Measurements from ENCODE around the gene HS3ST6.
A peak's percentile ranks its signal among the peaks of the same experiment; 100 is the strongest.
"Not testable (repeated sequence)": the region's sequence is repeated elsewhere in the genome, so short reads cannot be mapped to it uniquely, and the experiment has no call there.

Gene HS3ST6

DNA sequence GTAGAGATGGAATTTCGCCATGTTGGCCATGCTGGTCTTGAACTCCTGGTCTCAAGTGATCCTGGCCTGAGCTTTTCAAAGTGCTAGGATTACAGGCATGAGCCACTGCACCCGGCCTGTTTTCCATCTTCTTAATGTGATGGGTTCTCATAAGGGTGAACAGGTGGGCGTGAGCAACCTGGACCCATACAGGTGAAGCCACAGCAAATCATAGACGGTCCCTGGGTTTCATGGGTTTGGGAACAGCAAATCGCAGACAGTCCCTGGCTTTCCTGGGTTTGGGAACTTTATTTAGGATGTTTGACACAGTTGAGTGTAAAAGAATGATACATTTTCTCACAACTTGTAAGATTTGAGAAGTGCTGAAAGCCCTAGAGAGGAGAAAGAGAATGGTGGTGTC, 33.3 kb downstream of the HS3ST6 start:
- TF ChIP-seq, protein P1, sequence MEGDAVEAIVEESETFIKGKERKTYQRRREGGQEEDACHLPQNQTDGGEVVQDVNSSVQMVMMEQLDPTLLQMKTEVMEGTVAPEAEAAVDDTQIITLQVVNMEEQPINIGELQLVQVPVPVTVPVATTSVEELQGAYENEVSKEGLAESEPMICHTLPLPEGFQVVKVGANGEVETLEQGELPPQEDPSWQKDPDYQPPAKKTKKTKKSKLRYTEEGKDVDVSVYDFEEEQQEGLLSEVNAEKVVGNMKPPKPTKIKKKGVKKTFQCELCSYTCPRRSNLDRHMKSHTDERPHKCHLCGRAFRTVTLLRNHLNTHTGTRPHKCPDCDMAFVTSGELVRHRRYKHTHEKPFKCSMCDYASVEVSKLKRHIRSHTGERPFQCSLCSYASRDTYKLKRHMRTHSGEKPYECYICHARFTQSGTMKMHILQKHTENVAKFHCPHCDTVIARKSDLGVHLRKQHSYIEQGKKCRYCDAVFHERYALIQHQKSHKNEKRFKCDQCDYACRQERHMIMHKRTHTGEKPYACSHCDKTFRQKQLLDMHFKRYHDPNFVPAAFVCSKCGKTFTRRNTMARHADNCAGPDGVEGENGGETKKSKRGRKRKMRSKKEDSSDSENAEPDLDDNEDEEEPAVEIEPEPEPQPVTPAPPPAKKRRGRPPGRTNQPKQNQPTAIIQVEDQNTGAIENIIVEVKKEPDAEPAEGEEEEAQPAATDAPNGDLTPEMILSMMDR (IDR thresholded peaks at IDR 0.05; ENCODE audit: insufficient read depth, low read length), result no peak
- TF ChIP-seq, protein P2, sequence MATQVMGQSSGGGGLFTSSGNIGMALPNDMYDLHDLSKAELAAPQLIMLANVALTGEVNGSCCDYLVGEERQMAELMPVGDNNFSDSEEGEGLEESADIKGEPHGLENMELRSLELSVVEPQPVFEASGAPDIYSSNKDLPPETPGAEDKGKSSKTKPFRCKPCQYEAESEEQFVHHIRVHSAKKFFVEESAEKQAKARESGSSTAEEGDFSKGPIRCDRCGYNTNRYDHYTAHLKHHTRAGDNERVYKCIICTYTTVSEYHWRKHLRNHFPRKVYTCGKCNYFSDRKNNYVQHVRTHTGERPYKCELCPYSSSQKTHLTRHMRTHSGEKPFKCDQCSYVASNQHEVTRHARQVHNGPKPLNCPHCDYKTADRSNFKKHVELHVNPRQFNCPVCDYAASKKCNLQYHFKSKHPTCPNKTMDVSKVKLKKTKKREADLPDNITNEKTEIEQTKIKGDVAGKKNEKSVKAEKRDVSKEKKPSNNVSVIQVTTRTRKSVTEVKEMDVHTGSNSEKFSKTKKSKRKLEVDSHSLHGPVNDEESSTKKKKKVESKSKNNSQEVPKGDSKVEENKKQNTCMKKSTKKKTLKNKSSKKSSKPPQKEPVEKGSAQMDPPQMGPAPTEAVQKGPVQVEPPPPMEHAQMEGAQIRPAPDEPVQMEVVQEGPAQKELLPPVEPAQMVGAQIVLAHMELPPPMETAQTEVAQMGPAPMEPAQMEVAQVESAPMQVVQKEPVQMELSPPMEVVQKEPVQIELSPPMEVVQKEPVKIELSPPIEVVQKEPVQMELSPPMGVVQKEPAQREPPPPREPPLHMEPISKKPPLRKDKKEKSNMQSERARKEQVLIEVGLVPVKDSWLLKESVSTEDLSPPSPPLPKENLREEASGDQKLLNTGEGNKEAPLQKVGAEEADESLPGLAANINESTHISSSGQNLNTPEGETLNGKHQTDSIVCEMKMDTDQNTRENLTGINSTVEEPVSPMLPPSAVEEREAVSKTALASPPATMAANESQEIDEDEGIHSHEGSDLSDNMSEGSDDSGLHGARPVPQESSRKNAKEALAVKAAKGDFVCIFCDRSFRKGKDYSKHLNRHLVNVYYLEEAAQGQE (IDR thresholded peaks at IDR 0.05; ENCODE audit: insufficient replicate concordance, low read depth), result no peak
- TF ChIP-seq POLR2AphosphoS5 (IDR thresholded peaks at IDR 0.05; ENCODE audit: low read depth), result no peak
- no peak for TF ChIP-seq GABPA (IDR thresholded peaks at IDR 0.05; ENCODE audit: low read depth)
- TF ChIP-seq SPI1 (IDR thresholded peaks at IDR 0.05; ENCODE audit: borderline replicate concordance, low read depth), result no peak
- H3K27me3 ChIP-seq (ENCODE audit: insufficient read depth, poor library complexity, severe bottlenecking), result no peaks in the 10 kb centered on the region
- H3K27ac ChIP-seq (replicated peaks), result no peak overlapping the region
- no peak for DNase-seq (ENCODE audit: low read depth in 1 of 2, low spot score in 1 of 2)
- no peak overlapping the region for H3K4me3 ChIP-seq (replicated peaks; ENCODE audit: insufficient read depth, low read length)

DNA sequence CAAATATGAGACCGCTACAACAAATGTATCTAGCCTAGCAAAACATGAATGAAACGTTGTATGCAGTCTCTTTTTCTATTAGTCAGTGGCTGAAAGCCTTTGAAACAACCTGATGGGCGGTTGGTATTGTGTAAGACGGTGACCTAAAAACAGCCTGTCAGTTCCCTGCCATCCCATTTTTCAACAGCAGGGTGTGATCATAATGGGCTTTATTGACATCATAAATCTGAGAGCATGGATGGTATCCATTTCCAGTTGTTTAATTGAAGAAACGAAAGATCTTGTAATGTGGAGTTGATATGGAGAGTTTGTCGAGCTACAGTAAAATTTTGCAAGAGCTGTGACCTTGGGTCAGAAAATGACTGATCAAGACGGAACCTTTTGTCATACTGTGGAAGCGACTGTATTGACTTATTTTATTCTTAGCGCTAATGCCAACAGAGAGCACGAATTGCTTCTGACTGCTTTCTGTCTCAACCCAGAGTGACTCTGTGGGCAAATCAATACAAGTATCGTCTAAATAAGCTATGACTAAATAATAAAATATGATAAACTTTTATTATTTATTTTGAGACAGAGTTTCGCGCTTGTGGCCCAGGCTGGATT, 34.0 kb downstream of the HS3ST6 start:
- Histone ChIP-seq H3K27me3 (ENCODE audit: insufficient read depth, poor library complexity, severe bottlenecking) (no peaks in the 10 kb centered on the region), H3K27ac (replicated peaks) (no peak overlapping the region), H3K4me3 (replicated peaks; ENCODE audit: insufficient read depth, low read length) (no peak overlapping the region)
- TF ChIP-seq, protein P1 (IDR thresholded peaks at IDR 0.05; ENCODE audit: insufficient read depth, low read length), result peak; percentile 36
- TF ChIP-seq, protein P2 (IDR thresholded peaks at IDR 0.05; ENCODE audit: insufficient replicate concordance, low read depth), result no peak
- peak; percentile 74 for DNase-seq (ENCODE audit: low read depth in 1 of 2, low spot score in 1 of 2)

DNA sequence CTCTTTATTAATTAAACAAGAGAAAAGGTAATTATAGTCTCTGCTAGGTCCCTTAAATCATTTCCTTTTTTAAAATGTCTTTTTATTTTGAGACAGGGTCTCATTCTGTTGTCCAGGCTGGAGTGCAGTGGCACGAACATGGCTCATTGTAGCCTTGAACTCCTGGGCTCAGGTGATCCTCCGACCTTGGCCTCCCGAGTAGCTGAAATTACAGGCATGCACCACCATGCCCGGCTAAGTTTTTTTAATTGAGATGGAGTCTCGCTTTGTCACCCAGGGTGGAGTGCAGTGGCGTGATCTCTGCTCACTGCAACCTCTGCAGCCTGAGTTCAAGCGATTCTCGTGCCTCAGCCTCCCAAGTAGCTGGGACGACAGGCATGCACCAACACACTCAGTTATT, 37.0 kb downstream of the HS3ST6 start:
- not testable (repeated sequence) for H3K4me3 ChIP-seq (replicated peaks; ENCODE audit: insufficient read depth, low read length); DNase-seq (ENCODE audit: low read depth in 1 of 2, low spot score in 1 of 2); H3K27me3 ChIP-seq (ENCODE audit: insufficient read depth, poor library complexity, severe bottlenecking); H3K27ac ChIP-seq (replicated peaks)

DNA sequence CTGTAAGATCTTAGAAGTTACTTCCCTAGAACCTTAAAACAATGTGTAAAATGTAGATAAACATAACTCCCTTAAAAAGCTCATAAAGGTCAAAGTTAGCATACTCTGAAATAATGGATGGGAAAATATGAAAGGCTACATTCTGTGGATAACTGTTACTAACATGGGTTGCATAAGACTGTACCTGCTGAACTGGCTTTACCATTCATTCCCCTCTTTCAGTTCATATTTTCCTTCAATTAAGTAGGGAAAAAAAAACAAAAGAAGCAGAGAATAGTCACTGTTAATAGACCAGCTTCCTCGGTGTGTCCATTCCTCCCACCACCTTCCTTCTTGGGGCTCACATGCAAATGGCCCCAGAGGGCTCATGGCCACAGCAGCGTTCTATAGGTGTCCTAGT, 38.7 kb downstream of the HS3ST6 start:
- TF ChIP-seq GABPA (IDR thresholded peaks at IDR 0.05; ENCODE audit: low read depth) (no peak), SPI1 (IDR thresholded peaks at IDR 0.05; ENCODE audit: borderline replicate concordance, low read depth) (no peak), POLR2AphosphoS5 (IDR thresholded peaks at IDR 0.05; ENCODE audit: low read depth) (no peak)
- TF ChIP-seq, protein P1 (IDR thresholded peaks at IDR 0.05; ENCODE audit: insufficient read depth, low read length), result no peak
- H3K27ac ChIP-seq (replicated peaks), result no peak overlapping the region
- no peak overlapping the region for H3K4me3 ChIP-seq (replicated peaks; ENCODE audit: insufficient read depth, low read length)
- DNase-seq (ENCODE audit: low read depth in 1 of 2, low spot score in 1 of 2), result no peak
- H3K27me3 ChIP-seq (ENCODE audit: insufficient read depth, poor library complexity, severe bottlenecking), result no peaks in the 10 kb centered on the region

All from HL-60 (cell line).